GM23338 (cell line): ENCODE results near the gene FPR1. TPM values are rescaled to one million over a fixed set of nuclear protein-coding genes. Genes with fewer than 3 reads are reported as not detected.

ENCODE experiments used
- ATAC-seq: fragments of 200-7000 bp; cut with Tn5 transposase; 3 replicates; pipeline ENCODE4 v1.9.1; 2020
- DNase-seq: peaks from one replicate; pipeline ENCODE4 v3.0.0-alpha.2; 2015; ENCODE audit warnings: low spot score
- H2AFZ ChIP-seq: fragments of 200-600 bp; sonication (generic); 2 replicates; pipeline ENCODE4 v1.8.0; 2016; ENCODE audit warnings: antibody characterized with exemption, mild to moderate bottlenecking, moderate library complexity
- H3F3A ChIP-seq: fragments of 200-600 bp; sonication (generic); replicated peaks from 2 replicates; pipeline ENCODE4 v1.8.0; 2017; ENCODE audit warnings: antibody characterized with exemption, mixed run types, low read depth
- H3K27ac ChIP-seq: fragments of 200-600 bp; sonication (generic); 2 replicates; pipeline ENCODE4 v1.6.1; 2016; ENCODE audit warnings: low read depth
- H3K27me3 ChIP-seq: fragments of 200-600 bp; sonication (generic); 2 replicates; pipeline ENCODE4 v1.8.0; 2016; ENCODE audit warnings: mild to moderate bottlenecking, mixed run types, moderate library complexity; ENCODE audit not compliant: insufficient read depth
- H3K36me3 ChIP-seq: fragments of 200-600 bp; sonication (generic); 2 replicates; pipeline ENCODE4 v1.8.0; 2016; ENCODE audit warnings: mild to moderate bottlenecking; ENCODE audit not compliant: insufficient read depth
- H3K4me1 ChIP-seq: fragments of 200-600 bp; sonication (generic); 2 replicates; pipeline ENCODE4 v1.8.0; 2016; ENCODE audit warnings: mild to moderate bottlenecking, moderate library complexity; ENCODE audit not compliant: insufficient read depth
- H3K4me2 ChIP-seq: fragments of 200-600 bp; sonication (generic); 2 replicates; pipeline ENCODE4 v1.7.1; 2017; ENCODE audit warnings: mixed run types
- H3K4me3 ChIP-seq: fragments of 200-600 bp; sonication (generic); 2 replicates; pipeline ENCODE4 v1.6.1; 2016; ENCODE audit warnings: mixed run types
- H3K79me2 ChIP-seq: fragments of 200-600 bp; sonication (generic); replicated peaks from 2 replicates; pipeline ENCODE4 v1.8.0; 2017; ENCODE audit warnings: mild to moderate bottlenecking; ENCODE audit not compliant: insufficient read depth
- H3K9me2 ChIP-seq: fragments of 200-600 bp; sonication (generic); 2 replicates; pipeline ENCODE4 v1.8.0; 2017; ENCODE audit not compliant: insufficient read depth
- H4K20me1 ChIP-seq: fragments of 200-600 bp; sonication (generic); replicated peaks from 2 replicates; pipeline ENCODE4 v1.8.0; 2017; ENCODE audit warnings: mild to moderate bottlenecking; ENCODE audit not compliant: insufficient read depth
- H3K27ac Mint-ChIP-seq: 2 replicates; pipeline ENCODE4 v1.8.0; 2020; ENCODE audit warnings: inconsistent platforms, mild to moderate bottlenecking, moderate library complexity, mixed read lengths
- H3K27me3 Mint-ChIP-seq: 3 replicates; pipeline ENCODE4 v1.8.0; 2022; ENCODE audit warnings: low read depth, mild to moderate bottlenecking, moderate library complexity, mixed read lengths, inconsistent platforms; ENCODE audit not compliant: insufficient read depth, poor library complexity
- H3K36me3 Mint-ChIP-seq: 3 replicates; pipeline ENCODE4 v1.8.0; 2021; ENCODE audit warnings: low read depth, mild to moderate bottlenecking, inconsistent platforms, moderate library complexity, mixed read lengths
- H3K4me1 Mint-ChIP-seq: 3 replicates; pipeline ENCODE4 v1.8.0; 2020; ENCODE audit warnings: mild to moderate bottlenecking, inconsistent platforms, mixed read lengths
- H3K4me3 Mint-ChIP-seq: 3 replicates; pipeline ENCODE4 v1.8.0; 2021; ENCODE audit warnings: moderate library complexity, mild to moderate bottlenecking, inconsistent platforms, mixed read lengths
- H3K9me3 Mint-ChIP-seq: 3 replicates; pipeline ENCODE4 v1.8.0; 2020; ENCODE audit warnings: moderate library complexity, mild to moderate bottlenecking, inconsistent platforms, mixed read lengths
- CREB1 ChIP-seq: fragments of 250-450 bp; sonication (Bioruptor Pico); IDR thresholded peaks from 2 replicates; pipeline ENCODE4 v1.5.0; 2020; ENCODE audit warnings: low read depth, mild to moderate bottlenecking, moderate library complexity
- CTCF ChIP-seq, 2 experiments: fragments of 200-600 bp in 1 of 2; sonication (generic) in 1 of 2; conservative IDR thresholded peaks; 2 replicates each; pipeline versions ENCODE4 v1.5.1 to v1.6.1; 2016 to 2017; ENCODE audit warnings: antibody characterized with exemption in 2 of 2, low read depth in 2 of 2, mild to moderate bottlenecking in 2 of 2, moderate library complexity in 1 of 2
- EZH2 ChIP-seq: fragments of 200-600 bp; sonication (generic); IDR thresholded peaks from one replicate; pipeline ENCODE4 v1.8.0; 2017; ENCODE audit warnings: antibody characterized with exemption, mild to moderate bottlenecking, low read depth; ENCODE audit not compliant: unreplicated experiment
- EZH2phosphoT487 ChIP-seq: fragments of 200-600 bp; sonication (generic); IDR thresholded peaks from one replicate; pipeline ENCODE4 v1.8.1; 2018; ENCODE audit warnings: antibody characterized with exemption; ENCODE audit not compliant: unreplicated experiment
- JUNB ChIP-seq: IDR thresholded peaks from one replicate; pipeline ENCODE4 v1.6.1; 2016; ENCODE audit warnings: antibody characterized with exemption; ENCODE audit not compliant: unreplicated experiment
- NANOG ChIP-seq: IDR thresholded peaks from 2 replicates; pipeline ENCODE4 v1.6.1; 2016; ENCODE audit warnings: antibody characterized with exemption, borderline replicate concordance
- POLR2AphosphoS5 ChIP-seq: IDR thresholded peaks from 2 replicates; pipeline ENCODE4 v1.6.1; 2016; ENCODE audit warnings: antibody characterized with exemption, low read depth
- REST ChIP-seq: IDR thresholded peaks from one replicate; pipeline ENCODE4 v1.6.1; 2018; ENCODE audit warnings: antibody characterized with exemption; ENCODE audit not compliant: unreplicated experiment
- STAT1 ChIP-seq: IDR thresholded peaks from one replicate; pipeline ENCODE4 v1.6.1; 2016; ENCODE audit warnings: antibody characterized with exemption; ENCODE audit not compliant: unreplicated experiment
- ZNF114 ChIP-seq: fragments of 250-450 bp; sonication (Bioruptor Pico); IDR thresholded peaks from 2 replicates; pipeline ENCODE4 v1.5.0; 2020; ENCODE audit warnings: mild to moderate bottlenecking, moderate library complexity
- ZNF331 ChIP-seq: fragments of 250-450 bp; sonication (Bioruptor Pico); IDR thresholded peaks from 2 replicates; pipeline ENCODE4 v1.5.0; 2020; ENCODE audit warnings: low read depth, mild to moderate bottlenecking, moderate library complexity
- polyA plus RNA-seq: library from polyadenylated mRNA; unstranded; fragments of >200 nt; fragmentation: Nextera tagmentation; extraction: Ambion mirVana; gene quantifications from 2 replicates; pipeline ENCODE4 v1.2.1, GENCODE V29; 2016
- total RNA-seq: library from RNA; depleted of rRNA; stranded (reverse); fragments of >200 nt; shearing (Covaris generic); gene quantifications from 2 replicates; pipeline ENCODE4 v1.2.3, GENCODE V29; 2014
- TF ChIP-seq, protein P1 (sequence below): fragments of 250-450 bp; sonication (Bioruptor Pico); IDR thresholded peaks from 2 replicates; pipeline ENCODE4 v1.5.0; 2020; ENCODE audit warnings: mild to moderate bottlenecking, moderate library complexity
- TF ChIP-seq, protein P2 (sequence below): IDR thresholded peaks from 2 replicates; pipeline ENCODE4 v1.6.1; 2016; ENCODE audit warnings: antibody characterized with exemption

Gene FPR1
- total and polyA plus RNA-seq, 2 experiments from 2014 or later = not detected

GRCh38 chr19:51715850-51716249 is 35.8 kb downstream of the FPR1 start:
- Mint-ChIP-seq H3K36me3 (peaks cover 3% of the 10 kb centered on the region; the same call in 2 of the 3 replicates), H3K9me3 (peaks cover 4% of the 10 kb centered on the region; the same call in 2 of the 3 replicates), H3K4me1 (peaks cover 4% of the 10 kb centered on the region; the same call in 1 of the 3 replicates), H3K27ac (no peak overlapping the region), H3K4me3 (no peak overlapping the region), H3K27me3 (peaks cover 37% of the 10 kb centered on the region)
- no peak for ATAC-seq
- TF ChIP-seq, protein P1, sequence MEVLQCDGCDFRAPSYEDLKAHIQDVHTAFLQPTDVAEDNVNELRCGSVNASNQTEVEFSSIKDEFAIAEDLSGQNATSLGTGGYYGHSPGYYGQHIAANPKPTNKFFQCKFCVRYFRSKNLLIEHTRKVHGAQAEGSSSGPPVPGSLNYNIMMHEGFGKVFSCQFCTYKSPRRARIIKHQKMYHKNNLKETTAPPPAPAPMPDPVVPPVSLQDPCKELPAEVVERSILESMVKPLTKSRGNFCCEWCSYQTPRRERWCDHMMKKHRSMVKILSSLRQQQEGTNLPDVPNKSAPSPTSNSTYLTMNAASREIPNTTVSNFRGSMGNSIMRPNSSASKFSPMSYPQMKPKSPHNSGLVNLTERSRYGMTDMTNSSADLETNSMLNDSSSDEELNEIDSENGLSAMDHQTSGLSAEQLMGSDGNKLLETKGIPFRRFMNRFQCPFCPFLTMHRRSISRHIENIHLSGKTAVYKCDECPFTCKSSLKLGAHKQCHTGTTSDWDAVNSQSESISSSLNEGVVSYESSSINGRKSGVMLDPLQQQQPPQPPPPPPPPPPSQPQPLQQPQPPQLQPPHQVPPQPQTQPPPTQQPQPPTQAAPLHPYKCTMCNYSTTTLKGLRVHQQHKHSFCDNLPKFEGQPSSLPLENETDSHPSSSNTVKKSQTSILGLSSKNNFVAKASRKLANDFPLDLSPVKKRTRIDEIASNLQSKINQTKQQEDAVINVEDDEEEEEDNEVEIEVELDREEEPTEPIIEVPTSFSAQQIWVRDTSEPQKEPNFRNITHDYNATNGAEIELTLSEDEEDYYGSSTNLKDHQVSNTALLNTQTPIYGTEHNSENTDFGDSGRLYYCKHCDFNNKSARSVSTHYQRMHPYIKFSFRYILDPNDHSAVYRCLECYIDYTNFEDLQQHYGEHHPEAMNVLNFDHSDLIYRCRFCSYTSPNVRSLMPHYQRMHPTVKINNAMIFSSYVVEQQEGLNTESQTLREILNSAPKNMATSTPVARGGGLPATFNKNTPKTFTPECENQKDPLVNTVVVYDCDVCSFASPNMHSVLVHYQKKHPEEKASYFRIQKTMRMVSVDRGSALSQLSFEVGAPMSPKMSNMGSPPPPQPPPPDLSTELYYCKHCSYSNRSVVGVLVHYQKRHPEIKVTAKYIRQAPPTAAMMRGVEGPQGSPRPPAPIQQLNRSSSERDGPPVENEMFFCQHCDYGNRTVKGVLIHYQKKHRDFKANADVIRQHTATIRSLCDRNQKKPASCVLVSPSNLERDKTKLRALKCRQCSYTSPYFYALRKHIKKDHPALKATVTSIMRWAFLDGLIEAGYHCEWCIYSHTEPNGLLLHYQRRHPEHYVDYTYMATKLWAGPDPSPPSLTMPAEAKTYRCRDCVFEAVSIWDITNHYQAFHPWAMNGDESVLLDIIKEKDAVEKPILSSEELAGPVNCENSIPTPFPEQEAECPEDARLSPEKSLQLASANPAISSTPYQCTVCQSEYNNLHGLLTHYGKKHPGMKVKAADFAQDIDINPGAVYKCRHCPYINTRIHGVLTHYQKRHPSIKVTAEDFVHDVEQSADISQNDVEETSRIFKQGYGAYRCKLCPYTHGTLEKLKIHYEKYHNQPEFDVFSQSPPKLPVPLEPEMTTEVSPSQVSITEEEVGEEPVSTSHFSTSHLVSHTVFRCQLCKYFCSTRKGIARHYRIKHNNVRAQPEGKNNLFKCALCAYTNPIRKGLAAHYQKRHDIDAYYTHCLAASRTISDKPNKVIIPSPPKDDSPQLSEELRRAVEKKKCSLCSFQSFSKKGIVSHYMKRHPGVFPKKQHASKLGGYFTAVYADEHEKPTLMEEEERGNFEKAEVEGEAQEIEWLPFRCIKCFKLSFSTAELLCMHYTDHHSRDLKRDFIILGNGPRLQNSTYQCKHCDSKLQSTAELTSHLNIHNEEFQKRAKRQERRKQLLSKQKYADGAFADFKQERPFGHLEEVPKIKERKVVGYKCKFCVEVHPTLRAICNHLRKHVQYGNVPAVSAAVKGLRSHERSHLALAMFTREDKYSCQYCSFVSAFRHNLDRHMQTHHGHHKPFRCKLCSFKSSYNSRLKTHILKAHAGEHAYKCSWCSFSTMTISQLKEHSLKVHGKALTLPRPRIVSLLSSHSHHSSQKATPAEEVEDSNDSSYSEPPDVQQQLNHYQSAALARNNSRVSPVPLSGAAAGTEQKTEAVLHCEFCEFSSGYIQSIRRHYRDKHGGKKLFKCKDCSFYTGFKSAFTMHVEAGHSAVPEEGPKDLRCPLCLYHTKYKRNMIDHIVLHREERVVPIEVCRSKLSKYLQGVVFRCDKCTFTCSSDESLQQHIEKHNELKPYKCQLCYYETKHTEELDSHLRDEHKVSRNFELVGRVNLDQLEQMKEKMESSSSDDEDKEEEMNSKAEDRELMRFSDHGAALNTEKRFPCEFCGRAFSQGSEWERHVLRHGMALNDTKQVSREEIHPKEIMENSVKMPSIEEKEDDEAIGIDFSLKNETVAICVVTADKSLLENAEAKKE (CRISPR knock-in tag) = no peak
- TF ChIP-seq ZNF114 (CRISPR knock-in tag) (no peak), POLR2AphosphoS5 (no peak), EZH2 (no peak), STAT1 (no peak), REST (no peak), JUNB (no peak), EZH2phosphoT487 (no peak), CREB1 (CRISPR knock-in tag) (no peak), NANOG (no peak), CTCF (conservative IDR thresholded peaks at IDR 0.05; ENCODE audit: low read depth in 2 of 2) (no peak), ZNF331 (CRISPR knock-in tag) (no peak)
- TF ChIP-seq, protein P2, sequence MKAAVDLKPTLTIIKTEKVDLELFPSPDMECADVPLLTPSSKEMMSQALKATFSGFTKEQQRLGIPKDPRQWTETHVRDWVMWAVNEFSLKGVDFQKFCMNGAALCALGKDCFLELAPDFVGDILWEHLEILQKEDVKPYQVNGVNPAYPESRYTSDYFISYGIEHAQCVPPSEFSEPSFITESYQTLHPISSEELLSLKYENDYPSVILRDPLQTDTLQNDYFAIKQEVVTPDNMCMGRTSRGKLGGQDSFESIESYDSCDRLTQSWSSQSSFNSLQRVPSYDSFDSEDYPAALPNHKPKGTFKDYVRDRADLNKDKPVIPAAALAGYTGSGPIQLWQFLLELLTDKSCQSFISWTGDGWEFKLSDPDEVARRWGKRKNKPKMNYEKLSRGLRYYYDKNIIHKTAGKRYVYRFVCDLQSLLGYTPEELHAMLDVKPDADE = no peak
- H4K20me1 ChIP-seq = no peaks in the 10 kb centered on the region
- DNase-seq = no peak
- H3K4me2 ChIP-seq = no peak overlapping the region
- no peaks in the 10 kb centered on the region for H3K9me2 ChIP-seq
- H3K79me2 ChIP-seq = no peaks in the 10 kb centered on the region
- no peaks in the 10 kb centered on the region for H3F3A ChIP-seq
- H3K27me3 ChIP-seq = peaks cover 43% of the 10 kb centered on the region
- no peak overlapping the region for H3K27ac ChIP-seq
- H3K4me1 ChIP-seq = no peaks in the 10 kb centered on the region; the same call in 1 of the 2 replicates
- H3K4me3 ChIP-seq = no peak overlapping the region
- H2AFZ ChIP-seq = no peak overlapping the region
- H3K36me3 ChIP-seq = no peaks in the 10 kb centered on the region
